NOMO-1 treated with DMSO at 0.1 percent for 48 hours (cell line): ENCODE measurements around the gene FLYWCH1.

Experiments used
- DNase-seq: peaks from one replicate; lab custom pipeline; 2025; ENCODE audit not compliant: unreplicated experiment; lab: John Stamatoyannopoulos, UW

Gene FLYWCH1

DNA sequence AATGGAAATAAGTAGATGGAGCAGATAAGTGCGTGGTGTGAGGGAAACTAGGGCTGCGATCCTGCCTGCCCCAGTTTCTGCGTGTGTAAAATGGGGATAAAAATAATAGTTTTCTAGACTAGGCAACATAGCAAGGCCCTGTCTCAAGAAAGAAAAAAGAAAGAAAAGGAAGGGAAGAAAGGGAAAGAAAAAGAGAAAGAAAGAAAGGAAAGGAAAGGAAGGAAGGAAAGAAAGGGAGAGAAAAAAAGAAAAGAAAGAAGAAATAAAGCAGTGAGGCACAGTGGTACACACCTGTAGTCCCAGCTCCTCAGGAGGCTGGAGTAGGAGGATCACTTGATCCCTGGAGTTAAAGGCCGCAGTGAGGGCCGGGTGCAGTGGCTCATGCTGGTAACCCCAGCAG lies 70.7 kb downstream of the FLYWCH1 start:
- no peak for DNase-seq

DNA sequence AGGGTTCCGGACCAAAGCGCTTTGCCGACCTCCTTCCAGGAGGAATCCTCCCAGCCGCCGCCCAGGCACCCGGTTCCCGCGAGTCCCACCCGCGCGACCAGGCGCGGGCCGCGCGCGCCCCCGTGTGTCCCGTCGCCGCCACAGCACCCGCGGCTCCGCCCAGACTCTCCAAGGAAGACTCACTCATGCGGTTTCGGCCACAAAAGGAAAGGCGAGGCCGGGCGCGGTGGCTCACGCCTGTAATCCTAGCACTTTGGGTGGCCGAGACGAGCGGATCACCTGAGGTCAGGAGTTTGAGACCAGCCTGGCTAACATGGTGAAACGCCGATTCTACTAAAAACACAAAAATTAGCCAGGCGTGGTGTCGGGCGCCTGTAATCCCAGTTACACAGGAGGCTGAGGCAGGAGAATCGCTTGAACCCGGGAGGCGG lies 72.0 kb downstream of the FLYWCH1 start:
- DNase-seq: peak; percentile 67

DNA sequence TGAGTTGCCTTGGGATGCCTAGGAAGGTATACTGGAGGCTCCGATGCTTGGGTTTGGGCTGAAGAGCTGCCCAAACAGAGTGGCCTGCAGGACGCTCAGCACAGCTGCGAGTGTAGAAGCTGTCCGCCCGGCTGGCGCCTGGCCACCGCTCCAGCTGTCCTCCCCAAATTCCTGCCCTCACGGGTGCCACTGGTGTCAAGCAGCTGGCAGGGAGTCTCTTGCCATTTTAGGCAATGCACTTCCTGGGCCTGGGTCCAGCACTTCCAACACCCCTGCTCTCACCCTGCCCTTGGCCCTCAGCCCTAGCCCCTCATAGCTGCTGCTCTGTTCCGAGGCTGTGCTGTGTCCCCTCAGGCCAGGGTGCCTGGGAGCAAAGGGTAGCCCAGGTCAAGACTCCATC lies 73.7 kb downstream of the FLYWCH1 start:
- DNase-seq: no peak

DNA sequence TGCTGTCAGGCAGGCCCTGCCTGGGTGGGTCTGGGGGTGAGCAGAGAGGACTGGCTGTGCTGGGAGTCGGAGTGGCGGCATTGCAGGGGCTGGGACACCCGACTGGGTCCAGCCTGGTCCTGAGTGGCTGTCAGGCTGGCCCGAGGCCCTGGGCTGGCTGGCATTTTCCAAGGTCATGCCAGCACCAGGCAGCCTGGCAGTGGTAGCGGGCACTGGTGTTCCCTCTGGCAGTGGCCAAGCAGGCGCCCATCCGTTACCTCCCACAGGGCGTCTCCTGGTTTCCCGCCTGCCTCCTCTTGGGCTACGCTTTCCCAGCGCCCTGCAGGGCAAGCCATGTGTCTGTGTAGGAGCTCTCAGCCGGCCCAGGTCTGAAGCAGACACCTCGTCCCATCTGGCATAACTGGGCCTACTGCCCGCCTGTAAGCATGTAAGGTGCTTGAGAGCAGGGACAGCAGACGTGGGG lies 74.2 kb downstream of the FLYWCH1 start:
- DNase-seq: no peak

DNA sequence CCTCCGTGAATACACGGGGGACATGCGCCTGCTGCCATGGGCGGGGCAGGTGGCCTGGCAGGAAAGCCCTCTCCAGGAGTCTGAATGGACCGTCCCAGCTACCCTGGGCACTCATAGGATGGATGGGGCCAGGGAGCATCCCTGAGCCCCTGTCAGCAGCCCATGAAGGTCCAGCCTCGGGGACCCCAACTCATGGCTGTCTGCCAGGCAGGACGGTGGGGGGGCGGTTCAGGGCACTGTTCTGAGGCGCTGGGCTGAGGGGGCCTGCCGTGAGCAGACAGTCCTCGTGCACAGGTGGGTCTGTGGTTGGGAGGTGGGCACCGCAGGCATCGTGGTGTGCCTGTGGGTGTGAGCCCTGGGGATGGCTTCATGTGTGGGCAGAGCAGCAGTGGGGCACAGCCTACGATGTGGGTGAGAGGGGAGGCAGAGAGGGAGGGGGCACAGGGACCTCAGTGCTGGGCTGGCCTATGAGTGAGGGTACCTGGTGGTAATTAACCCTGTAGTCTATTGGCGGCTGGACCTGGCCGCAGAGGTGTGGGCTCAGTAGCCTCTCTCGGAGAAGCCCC lies 75.0 kb downstream of the FLYWCH1 start:
- no peak for DNase-seq

DNA sequence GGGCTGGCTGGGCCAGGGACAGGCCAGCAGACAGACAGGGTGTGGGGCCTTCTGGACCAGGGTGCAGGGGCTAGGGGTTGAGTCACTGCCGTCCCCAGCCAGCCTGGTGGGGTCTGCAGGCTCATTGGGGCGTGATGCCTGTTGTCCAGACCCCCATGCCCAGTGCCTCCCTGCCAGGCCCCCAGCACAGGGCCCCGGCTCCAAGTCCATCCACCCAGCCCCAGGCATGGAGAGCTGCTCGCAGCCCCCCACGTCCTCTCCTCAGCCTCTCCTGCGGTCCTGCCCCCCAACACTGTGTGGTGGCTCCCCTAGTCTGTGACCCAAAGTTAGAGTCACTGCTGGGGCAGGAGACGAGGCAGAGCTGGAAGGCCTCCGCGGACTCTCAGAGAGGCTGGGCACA lies 75.6 kb downstream of the FLYWCH1 start:
- DNase-seq: no peak

DNA sequence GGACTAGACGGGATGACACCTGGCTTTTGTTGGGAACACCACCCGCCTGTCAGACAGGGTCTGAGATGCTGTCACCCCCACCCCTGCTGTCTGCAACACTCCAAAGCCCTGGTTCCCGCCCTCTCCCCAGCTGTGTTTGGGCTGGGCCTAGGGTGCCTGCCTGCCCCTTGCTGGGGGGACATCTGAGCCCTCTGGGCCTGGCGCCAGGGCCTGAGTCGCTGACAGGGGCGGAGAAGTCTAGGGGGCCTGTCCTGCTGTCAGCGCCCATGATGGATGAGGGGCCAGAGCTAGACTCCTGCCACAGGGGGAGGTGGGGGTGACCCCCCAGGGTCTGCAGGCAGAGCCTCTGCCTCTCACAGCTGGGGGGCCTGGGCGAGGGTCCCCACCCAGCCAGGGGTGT lies 76.1 kb downstream of the FLYWCH1 start:
- no peak for DNase-seq

DNA sequence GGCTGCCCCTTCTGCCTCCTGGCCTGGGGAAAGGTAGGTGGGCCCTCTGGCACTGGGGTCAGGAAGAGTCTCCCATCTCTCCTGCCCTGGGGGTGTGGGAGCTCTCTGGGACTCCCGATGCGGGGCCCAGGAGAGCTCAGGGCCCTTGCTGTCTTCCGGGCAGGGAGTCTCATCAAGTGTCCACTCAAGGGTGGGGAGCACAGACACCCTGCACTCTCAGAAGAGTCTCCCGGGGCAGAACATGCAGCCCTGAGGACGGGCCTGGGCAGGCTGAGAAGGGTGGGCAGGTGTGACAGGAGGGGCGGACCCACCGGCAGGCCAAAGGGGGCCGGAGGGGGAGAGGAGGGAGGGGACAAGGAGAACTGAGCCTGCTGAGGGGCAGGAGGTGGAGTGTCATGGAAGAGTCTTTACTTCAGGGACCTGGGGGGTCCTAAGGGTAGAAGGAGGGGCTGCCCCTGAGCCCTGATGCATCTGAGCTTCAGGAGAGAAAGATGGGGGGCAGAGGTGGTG lies 76.9 kb downstream of the FLYWCH1 start:
- no peak for DNase-seq

DNA sequence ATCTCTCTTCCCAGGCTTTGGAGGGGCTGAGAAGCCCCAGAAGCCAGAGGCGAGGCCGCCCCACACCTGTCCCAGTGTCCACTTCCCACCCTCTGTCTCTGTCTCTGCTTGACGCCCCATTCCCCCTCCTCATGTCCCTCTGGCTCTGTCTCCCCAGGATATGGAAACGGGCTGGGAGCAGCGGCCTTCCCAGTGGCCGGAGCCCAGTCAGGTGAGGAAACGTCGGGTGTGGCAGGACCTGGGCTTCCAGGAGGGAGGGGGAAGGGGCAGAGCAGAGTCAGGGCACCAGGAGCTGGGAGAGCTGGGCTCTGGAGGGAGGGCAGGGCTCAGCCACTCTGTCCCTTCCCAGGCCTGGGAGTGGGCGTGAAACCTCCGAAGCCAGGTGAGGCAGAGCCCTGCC lies 79.2 kb downstream of the FLYWCH1 start:
- DNase-seq: no peak

DNA sequence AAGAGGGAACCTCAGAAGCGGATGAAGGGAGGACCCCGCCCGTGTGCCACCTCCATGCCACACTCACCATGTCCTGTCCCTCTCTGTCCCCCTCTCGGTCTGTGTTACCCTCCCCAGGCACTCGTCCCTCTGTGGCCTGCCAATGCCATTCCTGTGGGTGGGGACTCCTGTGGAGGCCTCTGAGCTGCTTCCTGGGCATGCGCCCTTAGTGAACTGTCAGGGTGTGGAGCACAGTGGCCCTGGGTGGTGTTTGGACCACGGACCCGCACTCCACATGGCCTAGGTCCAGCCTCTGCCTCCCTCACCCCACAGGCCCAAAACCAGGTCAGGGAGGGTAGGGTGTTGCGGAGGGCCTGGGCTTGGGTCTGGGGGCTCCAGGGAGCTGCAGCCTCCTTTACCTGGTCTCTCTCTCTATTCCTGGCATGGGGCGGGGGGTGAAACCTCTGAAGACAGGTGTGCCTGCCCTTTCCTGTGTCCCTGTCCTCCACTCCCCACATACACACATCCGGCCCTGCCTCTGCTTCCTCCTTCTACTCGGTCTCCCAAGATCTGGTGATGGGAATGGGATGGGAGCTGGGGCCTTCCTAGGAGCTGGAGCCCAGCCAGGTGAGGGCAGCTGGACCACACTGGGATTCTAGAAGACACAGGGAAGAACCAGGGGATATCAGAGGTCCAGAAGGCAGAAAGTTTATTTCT lies 80.0 kb downstream of the FLYWCH1 start:
- no peak for DNase-seq

DNA sequence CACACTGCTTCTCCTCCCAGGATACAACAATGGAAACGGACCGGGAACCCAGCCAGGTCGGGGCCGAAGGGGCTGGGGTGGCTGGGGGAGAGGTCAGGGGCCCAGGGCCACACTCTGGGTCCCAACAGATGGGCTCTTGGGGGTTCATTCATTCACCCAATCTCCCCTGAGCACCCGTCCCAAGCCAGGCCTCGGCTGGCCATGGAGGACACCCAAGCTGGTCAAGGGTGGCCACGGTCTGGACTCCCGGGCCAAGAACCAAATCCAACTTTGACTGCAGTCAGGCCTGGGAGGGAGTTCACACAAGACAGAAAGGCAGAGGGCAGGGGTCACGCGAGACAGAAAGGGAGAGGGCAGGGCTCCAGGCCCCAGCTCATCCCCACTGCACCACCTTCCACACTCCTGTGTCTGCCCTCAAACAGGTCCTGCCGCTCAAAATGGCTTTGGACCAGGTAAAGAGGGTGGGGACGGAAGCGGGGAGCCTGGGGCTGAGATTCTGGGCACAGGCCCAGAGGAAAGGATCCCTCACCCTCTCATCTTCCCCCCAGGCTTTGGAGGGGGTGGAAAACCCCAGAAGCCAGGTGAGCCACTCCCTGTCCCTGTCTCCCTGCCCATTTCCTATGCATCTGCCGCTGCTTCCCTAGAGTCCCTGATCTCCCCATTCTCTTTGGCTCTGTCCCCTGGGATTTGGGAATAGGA lies 80.8 kb downstream of the FLYWCH1 start:
- no peak for DNase-seq

DNA sequence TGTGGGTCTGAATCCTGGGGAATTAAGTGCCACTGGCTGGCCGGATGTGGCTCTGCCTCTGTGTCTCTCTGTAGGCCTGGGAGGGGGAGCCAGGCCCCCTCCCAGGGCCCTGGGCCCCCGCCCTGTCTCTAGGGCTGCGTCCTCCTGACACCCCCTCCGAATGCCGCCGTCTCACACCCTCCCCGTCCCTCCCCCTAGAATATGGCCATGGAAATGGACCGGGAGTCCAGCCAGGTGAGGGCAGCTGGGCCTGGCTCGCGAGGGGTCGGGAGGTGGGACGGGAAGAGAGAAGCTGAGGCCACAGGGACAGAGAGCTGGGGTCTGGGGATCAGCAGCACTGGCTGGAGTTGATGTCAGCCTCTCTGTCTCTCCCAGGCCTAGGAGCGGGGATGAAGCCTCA lies 84.6 kb downstream of the FLYWCH1 start:
- DNase-seq: no peak

DNA sequence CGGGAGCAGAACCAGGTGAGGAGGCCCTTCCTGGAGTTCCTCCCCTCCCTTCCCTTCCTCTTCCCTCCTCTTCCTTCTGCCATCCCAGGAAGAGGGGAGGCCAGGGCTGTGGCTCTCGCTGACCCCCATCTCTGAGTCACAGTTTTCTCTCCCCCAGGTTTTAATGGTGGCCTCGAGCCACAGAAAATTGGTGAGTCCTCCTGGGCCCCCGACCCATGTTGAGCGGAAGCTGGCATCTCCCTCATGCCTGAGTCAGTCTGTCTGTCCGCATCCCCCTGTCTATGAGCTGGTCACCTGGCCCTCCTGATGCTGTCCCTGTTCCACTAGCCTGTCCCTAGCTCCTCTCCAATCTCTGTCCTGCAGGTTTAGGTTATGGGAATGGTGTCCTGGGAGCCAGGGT lies 88.2 kb downstream of the FLYWCH1 start:
- DNase-seq: no peak

DNA sequence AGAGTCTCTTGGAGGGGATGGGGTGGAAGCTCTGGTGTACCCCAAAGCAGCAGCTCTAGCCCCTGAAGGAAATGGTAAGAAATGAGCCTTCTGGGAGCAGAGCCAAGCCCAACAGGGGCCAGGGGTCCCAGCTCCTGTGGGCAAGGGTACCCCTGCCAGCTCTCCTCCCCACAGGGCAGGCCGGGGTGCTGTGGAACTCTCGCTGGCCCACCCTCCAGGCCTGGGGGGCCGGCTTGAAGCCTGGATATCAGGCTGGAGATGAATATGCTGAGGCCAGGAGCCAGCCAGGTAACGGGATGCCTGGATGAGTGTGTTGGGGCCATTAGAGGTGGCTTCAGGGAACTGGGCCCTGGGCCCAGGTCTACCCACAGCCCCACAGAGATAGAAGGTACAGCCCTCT lies 88.8 kb downstream of the FLYWCH1 start:
- no peak for DNase-seq
